Breast epithelium (tissue), 3 donors: ENCODE data around the gene COA6.

ENCODE experiments used
- POLR2A ChIP-seq: fragments of 450-650 bp; IDR thresholded peaks from one replicate; pipeline ENCODE4 v1.6.1; 2016; ENCODE audit warnings: antibody characterized with exemption, mild to moderate bottlenecking, moderate library complexity
- POLR2AphosphoS5 ChIP-seq, 3 donors: sonication (generic); formaldehyde crosslinking; IDR thresholded peaks; one replicate each; pipeline ENCODE4 v1.6.1; 2017; ENCODE audit warnings: antibody characterized with exemption in 3 of 3
- TF ChIP-seq, protein P1 (sequence below), 3 donors: fragments of 450-650 bp; IDR thresholded peaks; one replicate each; pipeline ENCODE4 v1.5.1; 2016 to 2017; ENCODE audit warnings: antibody characterized with exemption in 3 of 3, mild to moderate bottlenecking in 3 of 3, moderate library complexity in 3 of 3

DNA sequence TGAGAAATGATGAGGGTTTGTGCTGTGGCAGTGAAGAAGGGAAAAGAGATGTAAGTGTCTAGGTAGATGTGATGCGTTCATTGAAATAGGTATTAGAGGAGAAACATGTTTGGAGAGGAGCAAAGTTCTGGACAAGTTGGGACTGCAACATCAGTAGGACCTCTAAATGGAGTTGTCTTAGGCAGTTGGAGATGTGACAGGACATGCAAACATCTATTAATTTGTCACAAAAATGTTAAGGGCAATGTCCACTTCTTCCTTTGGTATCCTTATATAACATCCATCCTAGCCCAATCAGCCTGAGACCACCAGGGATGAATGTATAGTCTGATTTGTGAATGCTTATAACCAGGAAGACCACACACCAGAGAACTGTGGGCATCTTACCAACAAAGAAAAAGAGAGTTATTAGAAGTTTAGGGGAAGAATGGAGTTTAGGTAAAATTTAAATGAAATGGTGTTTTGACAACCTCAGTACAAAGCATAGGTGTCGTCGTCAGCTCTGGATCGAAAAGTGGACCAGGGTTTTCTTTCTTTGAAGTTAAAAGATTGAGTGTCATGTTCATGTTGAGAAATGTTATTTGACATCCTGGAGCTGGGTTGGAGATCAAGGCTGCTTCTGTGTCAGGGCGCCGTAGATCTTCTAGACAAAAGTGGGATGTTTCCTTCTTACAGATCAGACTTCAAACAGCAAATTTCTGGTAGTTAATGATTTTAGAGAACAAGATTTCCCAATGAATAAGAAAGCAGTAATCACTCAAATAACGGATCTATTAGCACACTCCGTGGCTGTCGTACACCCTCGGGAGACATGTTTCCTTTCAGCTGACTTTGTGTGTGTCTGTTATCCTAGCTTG is 8.7 kb downstream of the COA6 start:
- TF ChIP-seq, protein P1, sequence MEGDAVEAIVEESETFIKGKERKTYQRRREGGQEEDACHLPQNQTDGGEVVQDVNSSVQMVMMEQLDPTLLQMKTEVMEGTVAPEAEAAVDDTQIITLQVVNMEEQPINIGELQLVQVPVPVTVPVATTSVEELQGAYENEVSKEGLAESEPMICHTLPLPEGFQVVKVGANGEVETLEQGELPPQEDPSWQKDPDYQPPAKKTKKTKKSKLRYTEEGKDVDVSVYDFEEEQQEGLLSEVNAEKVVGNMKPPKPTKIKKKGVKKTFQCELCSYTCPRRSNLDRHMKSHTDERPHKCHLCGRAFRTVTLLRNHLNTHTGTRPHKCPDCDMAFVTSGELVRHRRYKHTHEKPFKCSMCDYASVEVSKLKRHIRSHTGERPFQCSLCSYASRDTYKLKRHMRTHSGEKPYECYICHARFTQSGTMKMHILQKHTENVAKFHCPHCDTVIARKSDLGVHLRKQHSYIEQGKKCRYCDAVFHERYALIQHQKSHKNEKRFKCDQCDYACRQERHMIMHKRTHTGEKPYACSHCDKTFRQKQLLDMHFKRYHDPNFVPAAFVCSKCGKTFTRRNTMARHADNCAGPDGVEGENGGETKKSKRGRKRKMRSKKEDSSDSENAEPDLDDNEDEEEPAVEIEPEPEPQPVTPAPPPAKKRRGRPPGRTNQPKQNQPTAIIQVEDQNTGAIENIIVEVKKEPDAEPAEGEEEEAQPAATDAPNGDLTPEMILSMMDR (IDR thresholded peaks at IDR 0.05): no peak
- TF ChIP-seq POLR2AphosphoS5 (IDR thresholded peaks at IDR 0.05) (no peak), POLR2A (no peak)
